Limb (tissue), 2 donors: ENCODE results near the gene PATJ.

ENCODE experiments used
- DNase-seq, 2 donors: peaks; one replicate each; pipeline ENCODE4 v3.0.0-alpha.2; 2016; ENCODE audit errors: extremely low spot score in 2 of 2

Gene PATJ

GRCh38 chr1:62090016-62090415 is 347.7 kb downstream of the PATJ start:
- DNase-seq, result no peak

GRCh38 chr1:62092110-62092509 is 349.8 kb downstream of the PATJ start:
- no peak for DNase-seq

GRCh38 chr1:62093261-62093660 is 351.0 kb downstream of the PATJ start:
- DNase-seq, result no peak

- no peak for DNase-seq
Measured at GRCh38 chr1:62097464-62097863, 355.2 kb downstream of the PATJ start.

- DNase-seq, result no peak
Measured at GRCh38 chr1:62100442-62100841, 358.2 kb downstream of the PATJ start.

- no peak for DNase-seq
Measured at GRCh38 chr1:62103846-62104245, 361.6 kb downstream of the PATJ start.

GRCh38 chr1:62107923-62108322 is 365.6 kb downstream of the PATJ start:
- no peak for DNase-seq

- no peak for DNase-seq
Measured at GRCh38 chr1:62109124-62109523, 366.8 kb downstream of the PATJ start.

- DNase-seq, result no peak
Measured at GRCh38 chr1:62110198-62110817, 368.0 kb downstream of the PATJ start.

GRCh38 chr1:62111084-62111483 is 368.8 kb downstream of the PATJ start:
- no peak for DNase-seq

GRCh38 chr1:62113507-62113906 is 371.2 kb downstream of the PATJ start:
- no peak for DNase-seq

GRCh38 chr1:62117018-62117750 is 374.9 kb downstream of the PATJ start:
- DNase-seq, result no peak

GRCh38 chr1:62126579-62127290 is 384.5 kb downstream of the PATJ start:
- DNase-seq, result no peak

GRCh38 chr1:62128745-62129144 is 386.5 kb downstream of the PATJ start:
- DNase-seq, result no peak

- peak; percentile 39 to 59 for DNase-seq
Measured at GRCh38 chr1:62131093-62131725, 388.9 kb downstream of the PATJ start.

- DNase-seq, result no peak
Measured at GRCh38 chr1:62138029-62138428, 395.7 kb downstream of the PATJ start.

GRCh38 chr1:62139410-62139809 is 397.1 kb downstream of the PATJ start:
- DNase-seq, result no peak

GRCh38 chr1:62140666-62141065 is 398.4 kb downstream of the PATJ start:
- no peak for DNase-seq

- DNase-seq, result no peak
Measured at GRCh38 chr1:62142496-62142895, 400.2 kb downstream of the PATJ start.

GRCh38 chr1:62144238-62144831 is 402.1 kb downstream of the PATJ start:
- DNase-seq, result peak; percentile 69 to 71

- DNase-seq, result no peak
Measured at GRCh38 chr1:62159940-62160348, 417.7 kb downstream of the PATJ start.

- no peak for DNase-seq
Measured at GRCh38 chr1:62161711-62162110, 419.4 kb downstream of the PATJ start.
